ENCODE results near the gene GNRH2. TPM values are rescaled to one million over a fixed set of nuclear protein-coding genes. Genes with fewer than 3 reads are reported as not detected.

The GNRH2 gene
- polyA plus RNA-seq, 1 of the 3 experiments (the other 2 are of a cell fraction): 0.58 TPM

DNA sequence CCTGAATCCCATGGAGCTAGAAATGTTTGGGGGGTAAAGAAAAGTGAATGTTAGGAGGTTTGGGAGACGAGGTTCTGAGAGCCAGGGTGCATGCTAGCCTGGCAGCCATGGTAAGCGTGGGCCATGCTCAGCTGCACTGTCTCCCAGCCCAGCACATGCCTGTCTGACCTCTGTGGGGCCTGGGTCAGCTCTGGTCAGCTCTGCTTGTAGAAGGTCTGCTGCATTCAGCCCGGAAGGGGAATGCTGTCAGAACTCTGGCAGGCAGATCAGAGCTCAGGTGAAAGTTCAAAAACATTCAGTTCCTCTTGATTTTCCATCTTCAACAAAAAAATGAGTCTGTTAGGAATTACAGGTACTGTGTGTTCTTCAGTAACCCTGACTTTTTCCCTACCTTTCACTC lies 5.8 kb upstream of the GNRH2 start (continued):
- TF ChIP-seq FOSL2 (IDR thresholded peaks at IDR 0.05; ENCODE audit: borderline replicate concordance, low read depth) (no peak), EZH2phosphoT487 (IDR thresholded peaks at IDR 0.05; ENCODE audit: borderline replicate concordance, low read depth) (no peak), SIN3A (IDR thresholded peaks at IDR 0.05; ENCODE audit: borderline replicate concordance, low read depth, low read length) (no peak), REST (IDR thresholded peaks at IDR 0.05; ENCODE audit: low read depth, low read length) (no peak), RXRA (IDR thresholded peaks at IDR 0.05; ENCODE audit: borderline replicate concordance, low read depth) (no peak), ZBTB33 (IDR thresholded peaks at IDR 0.05; ENCODE audit: borderline replicate concordance, low read depth) (no peak), MEF2A (IDR thresholded peaks at IDR 0.05; ENCODE audit: borderline replicate concordance, low read depth) (no peak)

DNA sequence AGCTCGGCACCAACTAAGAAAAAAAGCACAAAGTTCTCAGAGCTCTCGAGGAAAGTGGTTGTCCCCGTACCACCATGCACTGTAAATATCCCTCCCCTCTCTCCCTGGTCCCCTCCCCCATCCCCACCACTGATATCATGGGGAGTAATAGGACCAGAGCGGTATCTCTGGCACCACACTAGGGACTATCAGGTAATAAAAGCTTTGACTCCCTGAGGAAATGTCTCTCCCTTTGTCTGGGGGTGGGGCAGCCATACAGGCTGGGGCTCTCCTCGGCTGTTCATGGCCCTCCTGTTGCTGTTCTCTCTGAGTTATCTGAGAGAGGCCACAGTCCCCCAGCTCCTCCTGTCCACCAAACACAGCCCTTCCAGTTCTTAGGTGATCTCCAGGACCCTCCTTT lies 5.0 kb upstream of the GNRH2 start:
- POLR2A ChIA-PET: interaction anchor here (1.0 kb wide), 1 partner anchor 238 kb away, joined by 3 read pairs; the partner anchor contains the start of gene CPXM1
- H4K20me1 ChIP-seq (ENCODE audit: insufficient read depth): no peaks in the 10 kb centered on the region
- H2AFZ ChIP-seq (ENCODE audit: low read depth): no peak overlapping the region
- 96% methylated on average over 5 of the region's 5 CpGs for WGBS (ENCODE audit: low lambda C conversion rate)
- no peaks in the 10 kb centered on the region for H3K27me3 ChIP-seq (ENCODE audit: insufficient read depth)
- H3K27ac ChIP-seq (ENCODE audit: low read depth in 2 of 2, low read length in 1 of 2): no peak overlapping the region
- no peaks in the 10 kb centered on the region for H3F3A ChIP-seq (replicated peaks; ENCODE audit: insufficient read depth)
- H3K36me3 ChIP-seq (replicated peaks in 1 of 2; ENCODE audit: control insufficient read depth in 1 of 2, insufficient read depth in 2 of 2, low read length in 1 of 2): peaks cover 18 to 62% of the 10 kb centered on the region in 2 experiments
- H3K9me2 ChIP-seq: no peaks in the 10 kb centered on the region
- peaks cover 0 to 5% of the 10 kb centered on the region in 2 experiments; a peak in 2 of 4 replicates for H3K4me1 ChIP-seq (ENCODE audit: control insufficient read depth in 1 of 2, insufficient read depth in 2 of 2, low read depth in 1 of 2, low read length in 1 of 2)
- H3K4me2 ChIP-seq: no peak overlapping the region
- no peaks in the 10 kb centered on the region for H3K79me2 ChIP-seq (ENCODE audit: insufficient read depth)
- H3K9me3 ChIP-seq: no peaks in the 10 kb centered on the region
- H3K4me3 ChIP-seq (ENCODE audit: low read depth in 2 of 2, low read length in 1 of 2): no peak overlapping the region
- no peak for DNase-seq
- TF ChIP-seq ELF1 (IDR thresholded peaks at IDR 0.05): no peak
- TF ChIP-seq NFIC (IDR thresholded peaks at IDR 0.05; ENCODE audit: borderline replicate concordance): no peak
- TF ChIP-seq JUND (IDR thresholded peaks at IDR 0.05): no peak
- no peak for TF ChIP-seq EP300 (IDR thresholded peaks at IDR 0.05; ENCODE audit: borderline replicate concordance in 1 of 2, low read depth in 1 of 2, low read length in 1 of 2)
- TF ChIP-seq USF2 (IDR thresholded peaks at IDR 0.05; ENCODE audit: borderline replicate concordance, low read depth, low read length): no peak
- no peak for TF ChIP-seq MXI1 (IDR thresholded peaks at IDR 0.05; ENCODE audit: low read depth, low read length)
- no peak for TF ChIP-seq REST (IDR thresholded peaks at IDR 0.05; ENCODE audit: low read depth, low read length)
- TF ChIP-seq FOXJ3 (CRISPR knock-in tag; IDR thresholded peaks at IDR 0.05): no peak
- TF ChIP-seq SMC3 (IDR thresholded peaks at IDR 0.05; ENCODE audit: low read depth, low read length): no peak
- no peak for TF ChIP-seq FOSL2 (IDR thresholded peaks at IDR 0.05; ENCODE audit: borderline replicate concordance, low read depth)
- TF ChIP-seq TEAD4 (IDR thresholded peaks at IDR 0.05; ENCODE audit: borderline replicate concordance, insufficient read depth): no peak
- TF ChIP-seq FOXM1 (IDR thresholded peaks at IDR 0.05; ENCODE audit: low read depth): no peak
- no peak for TF ChIP-seq TCF12 (IDR thresholded peaks at IDR 0.05)
- no peak for TF ChIP-seq RCOR1 (IDR thresholded peaks at IDR 0.05; ENCODE audit: low read length)
- H3K9ac ChIP-seq: no peak overlapping the region
- CTCF ChIA-PET: no interaction called here
